Liver (tissue), 9 donors: ENCODE results near the gene SORCS2. TPM values are rescaled to one million over a fixed set of nuclear protein-coding genes. Genes with fewer than 3 reads are reported as not detected.

ENCODE experiments used
- DNase-seq: peaks from one replicate; pipeline ENCODE4 v3.0.0-alpha.2; 2017; ENCODE audit warnings: low spot score
- H3K27ac ChIP-seq, 2 donors: one replicate each; pipeline ENCODE4 v1.7.0; 2013; ENCODE audit warnings: inconsistent platforms in 2 of 2, low read length in 2 of 2, control low read depth in 1 of 2, low read depth in 1 of 2, mild to moderate bottlenecking in 1 of 2
- H3K27me3 ChIP-seq, 4 donors: one replicate each; pipeline versions ENCODE4 v1.6.1 to v1.7.0; 2013; ENCODE audit warnings: low read length in 3 of 4, inconsistent platforms in 1 of 4, mild to moderate bottlenecking in 1 of 4, moderate library complexity in 1 of 4; ENCODE audit not compliant: control insufficient read depth in 4 of 4, insufficient read depth in 4 of 4
- H3K36me3 ChIP-seq, 4 donors: one replicate each; pipeline versions ENCODE4 v1.6.1 to v1.7.0; 2013; ENCODE audit warnings: low read length in 3 of 4, mild to moderate bottlenecking in 3 of 4, low read depth in 1 of 4, moderate library complexity in 1 of 4; ENCODE audit not compliant: control insufficient read depth in 4 of 4, insufficient read depth in 3 of 4
- H3K4me1 ChIP-seq, 4 donors: one replicate each; pipeline versions ENCODE4 v1.6.1 to v1.7.0; 2013; ENCODE audit warnings: low read length in 3 of 4, mild to moderate bottlenecking in 3 of 4, moderate library complexity in 1 of 4; ENCODE audit not compliant: control insufficient read depth in 4 of 4, insufficient read depth in 4 of 4
- H3K4me3 ChIP-seq, 3 donors: one replicate each; pipeline versions ENCODE4 v1.6.1 to v1.7.0; 2013; ENCODE audit warnings: low read length in 3 of 3, control low read depth in 1 of 3, low read depth in 1 of 3, mild to moderate bottlenecking in 1 of 3
- H3K9ac ChIP-seq, 2 donors: one replicate each; pipeline ENCODE4 v1.7.0; 2013; ENCODE audit warnings: low read length in 2 of 2, mild to moderate bottlenecking in 2 of 2, moderate library complexity in 2 of 2, control low read depth in 1 of 2, low read depth in 1 of 2
- H3K9me3 ChIP-seq, 4 donors: one replicate each; pipeline versions ENCODE4 v1.6.1 to v1.7.0; 2013; ENCODE audit warnings: low read length in 3 of 4; ENCODE audit not compliant: control insufficient read depth in 4 of 4
- ATF3 ChIP-seq: IDR thresholded peaks from 2 replicates; pipeline ENCODE4 v1.6.1; 2016; ENCODE audit warnings: antibody characterized with exemption
- EGR1 ChIP-seq, 2 donors: IDR thresholded peaks; 2 replicates each; pipeline ENCODE4 v1.6.1; 2016 to 2018; ENCODE audit warnings: antibody characterized with exemption in 2 of 2, low read depth in 2 of 2
- GABPA ChIP-seq, 2 donors: IDR thresholded peaks in 1 of 2; conservative IDR thresholded peaks in 1 of 2; 2 replicates each; pipeline ENCODE4 v1.6.1; 2016; ENCODE audit warnings: antibody characterized with exemption in 2 of 2, mild to moderate bottlenecking in 1 of 2, moderate library complexity in 1 of 2
- JUND ChIP-seq, 2 donors: IDR thresholded peaks; 2 replicates each; pipeline ENCODE4 v1.6.1; 2016; ENCODE audit warnings: antibody characterized with exemption in 2 of 2
- NR2F2 ChIP-seq: IDR thresholded peaks from 2 replicates; pipeline ENCODE4 v1.6.1; 2016; ENCODE audit warnings: antibody characterized with exemption
- RAD21 ChIP-seq, 2 donors: IDR thresholded peaks; 2 replicates each; pipeline ENCODE4 v1.6.1; 2016; ENCODE audit warnings: antibody characterized with exemption in 2 of 2, mild to moderate bottlenecking in 2 of 2
- REST ChIP-seq: IDR thresholded peaks from 2 replicates; pipeline ENCODE4 v1.6.1; 2016; ENCODE audit warnings: antibody characterized with exemption, mild to moderate bottlenecking
- RXRA ChIP-seq, 2 donors: IDR thresholded peaks; 2 replicates each; pipeline ENCODE4 v1.6.1; 2017 to 2018; ENCODE audit warnings: antibody characterized with exemption in 2 of 2, mild to moderate bottlenecking in 1 of 2
- TAF1 ChIP-seq: conservative IDR thresholded peaks from 2 replicates; pipeline ENCODE4 v1.6.1; 2016; ENCODE audit warnings: antibody characterized with exemption, mild to moderate bottlenecking
- ZBTB33 ChIP-seq: IDR thresholded peaks from 2 replicates; pipeline ENCODE4 v1.6.1; 2016; ENCODE audit warnings: antibody characterized with exemption
- WGBS: extraction: QIAGEN DNeasy Blood & Tissue Kit; methylation state at CpG from one replicate; pipeline ENCODE4 v1.1.7; 2013; 5-methylcytosine and 5-hydroxymethylcytosine counted together
- polyA plus RNA-seq, 2 donors: library from polyadenylated mRNA; stranded (reverse) in 1 of 2; unstranded in 1 of 2; fragments of 200-250 nt in 1 of 2; fragments of >200 nt in 1 of 2; fragmentation: Nextera tagmentation in 1 of 2; extraction: Ambion mirVana in 1 of 2; gene quantifications; one replicate each; pipeline versions ENCODE4 v1.2.1 to v1.2.3, GENCODE V29; 2013 to 2015
- total RNA-seq, 2 donors: library from RNA; depleted of rRNA; stranded (reverse); fragments of >200 nt; gene quantifications; one replicate each; pipeline ENCODE4 v1.2.3, GENCODE V29; 2014
- donor health status: healthy.
- donor health status: healthy.
- donor health status: healthy.
- donor health status: healthy.
- donor health status: healthy.

The SORCS2 gene
- total and polyA plus RNA-seq, 4 donors: 0.10 to 1.4 (median 0.92) TPM

- no peak for TF ChIP-seq TAF1
- TF ChIP-seq ATF3: no peak
- TF ChIP-seq RXRA (IDR thresholded peaks at IDR 0.05): no peak
- TF ChIP-seq RAD21 (IDR thresholded peaks at IDR 0.05): no peak
- TF ChIP-seq ZBTB33: no peak
- TF ChIP-seq NR2F2: no peak
- Histone ChIP-seq H3K36me3 (no peaks in the 10 kb centered on the region), H3K27ac (no peak overlapping the region), H3K9ac (no peak overlapping the region), H3K9me3 (no peaks in the 10 kb centered on the region), H3K4me1 (no peaks in the 10 kb centered on the region), H3K27me3 (no peaks in the 10 kb centered on the region), H3K4me3 (no peak overlapping the region)
- WGBS: 95% methylated on average over 1 of the region's 1 CpG
- DNase-seq: no peak
Measured at GRCh38 chr4:7614350-7614949, 422.1 kb downstream of the SORCS2 start.

- WGBS: 92% methylated on average over 3 of the region's 3 CpGs
- Histone ChIP-seq H3K36me3 (no peaks in the 10 kb centered on the region), H3K9ac (no peak overlapping the region), H3K27me3 (no peaks in the 10 kb centered on the region), H3K4me1 (no peaks in the 10 kb centered on the region), H3K27ac (no peak overlapping the region), H3K9me3 (no peaks in the 10 kb centered on the region), H3K4me3 (no peak overlapping the region)
- no peak for DNase-seq
- TF ChIP-seq ATF3: no peak
Measured at GRCh38 chr4:7616193-7616592, 423.9 kb downstream of the SORCS2 start.

- TF ChIP-seq GABPA (IDR thresholded peaks at IDR 0.05 in 1 of 2, conservative IDR thresholded peaks at IDR 0.05 in 1 of 2): no peak
- no peak for TF ChIP-seq NR2F2
- no peak for TF ChIP-seq TAF1
- no peak for TF ChIP-seq JUND (IDR thresholded peaks at IDR 0.05)
- TF ChIP-seq RXRA (IDR thresholded peaks at IDR 0.05): no peak
- no peak for TF ChIP-seq EGR1 (IDR thresholded peaks at IDR 0.05; ENCODE audit: low read depth in 2 of 2)
- TF ChIP-seq REST: no peak
- no peak for TF ChIP-seq RAD21 (IDR thresholded peaks at IDR 0.05)
- Histone ChIP-seq H3K4me3 (no peak overlapping the region), H3K36me3 (no peaks in the 10 kb centered on the region), H3K4me1 (no peaks in the 10 kb centered on the region), H3K9ac (no peak overlapping the region), H3K27ac (no peak overlapping the region), H3K27me3 (no peaks in the 10 kb centered on the region), H3K9me3 (no peaks in the 10 kb centered on the region)
- no peak for DNase-seq
- WGBS: 88% methylated on average over 9 of the region's 9 CpGs
Measured at GRCh38 chr4:7618361-7618760, 426.0 kb downstream of the SORCS2 start.
